Measurements from ENCODE around the gene ZG16.

The ZG16 gene

DNA sequence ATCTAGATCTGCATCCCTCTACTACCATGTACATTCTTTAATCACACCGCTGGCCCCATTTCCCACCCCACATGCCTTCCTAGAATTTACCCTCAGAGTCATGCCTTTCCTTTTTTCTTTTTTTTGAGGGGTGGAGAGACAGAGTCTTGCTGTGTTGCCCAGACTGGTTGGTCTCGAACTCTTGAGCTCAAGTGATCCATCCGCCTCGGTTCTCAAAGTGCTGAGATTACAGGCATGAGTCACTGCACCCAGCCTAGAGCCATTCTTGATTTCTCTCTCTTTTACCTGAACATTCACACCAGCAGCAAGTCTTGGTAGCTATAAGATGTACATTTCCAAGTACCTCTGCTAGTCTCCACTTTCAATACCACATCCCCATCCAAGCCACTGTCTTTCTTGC is 40.0 kb downstream of the ZG16 start:
- in situ Hi-C loops (cut with MboI; ENCODE audit: low sequenced_read_pairs): no loop called here

DNA sequence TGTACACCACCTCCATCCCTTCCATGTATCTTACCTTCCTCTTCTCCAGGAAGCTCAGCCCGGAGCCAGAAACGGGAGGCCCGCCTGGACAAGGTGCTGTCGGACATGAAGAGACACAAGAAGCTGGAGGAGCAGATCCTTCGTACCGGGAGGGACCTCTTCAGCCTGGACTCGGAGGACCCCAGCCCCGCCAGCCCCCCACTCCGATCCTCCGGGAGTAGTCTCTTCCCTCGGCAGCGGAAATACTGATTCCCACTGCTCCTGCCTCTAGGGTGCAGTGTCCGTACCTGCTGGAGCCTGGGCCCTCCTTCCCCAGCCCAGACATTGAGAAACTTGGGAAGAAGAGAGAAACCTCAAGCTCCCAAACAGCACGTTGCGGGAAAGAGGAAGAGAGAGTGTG is 41.5 kb downstream of the ZG16 start:
- in situ Hi-C loops (cut with MboI; ENCODE audit: low sequenced_read_pairs): no loop called here

DNA sequence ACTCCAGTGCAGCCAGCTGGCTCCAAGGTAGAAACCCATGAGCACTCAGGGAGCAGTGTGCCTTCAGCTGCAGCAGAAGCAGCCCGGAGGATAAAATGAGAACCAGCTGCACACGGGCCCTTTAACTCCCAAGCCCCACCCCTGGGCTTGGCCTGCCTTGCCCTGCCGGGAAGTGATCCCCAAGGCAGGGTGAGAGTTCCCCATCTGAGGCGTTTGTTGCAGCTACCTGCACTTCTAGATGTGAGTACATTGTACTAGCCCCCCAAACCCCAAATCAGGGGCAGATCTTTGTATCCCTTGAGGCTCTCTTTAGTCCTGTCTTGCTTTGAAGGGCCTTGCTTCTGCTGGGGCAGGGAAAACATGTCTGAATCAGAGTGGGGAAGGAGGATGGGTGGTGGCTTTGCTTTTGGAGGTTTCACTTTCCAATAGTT is 42.2 kb downstream of the ZG16 start, which contains the start of gene MVP:
MVP (plus strand) TSS at position 192 of the 431 bp plus-strand sequence. CDS start 10,088 bp downstream, outside the sequence.
- in situ Hi-C loops (cut with MboI; ENCODE audit: low sequenced_read_pairs): no loop called here

DNA sequence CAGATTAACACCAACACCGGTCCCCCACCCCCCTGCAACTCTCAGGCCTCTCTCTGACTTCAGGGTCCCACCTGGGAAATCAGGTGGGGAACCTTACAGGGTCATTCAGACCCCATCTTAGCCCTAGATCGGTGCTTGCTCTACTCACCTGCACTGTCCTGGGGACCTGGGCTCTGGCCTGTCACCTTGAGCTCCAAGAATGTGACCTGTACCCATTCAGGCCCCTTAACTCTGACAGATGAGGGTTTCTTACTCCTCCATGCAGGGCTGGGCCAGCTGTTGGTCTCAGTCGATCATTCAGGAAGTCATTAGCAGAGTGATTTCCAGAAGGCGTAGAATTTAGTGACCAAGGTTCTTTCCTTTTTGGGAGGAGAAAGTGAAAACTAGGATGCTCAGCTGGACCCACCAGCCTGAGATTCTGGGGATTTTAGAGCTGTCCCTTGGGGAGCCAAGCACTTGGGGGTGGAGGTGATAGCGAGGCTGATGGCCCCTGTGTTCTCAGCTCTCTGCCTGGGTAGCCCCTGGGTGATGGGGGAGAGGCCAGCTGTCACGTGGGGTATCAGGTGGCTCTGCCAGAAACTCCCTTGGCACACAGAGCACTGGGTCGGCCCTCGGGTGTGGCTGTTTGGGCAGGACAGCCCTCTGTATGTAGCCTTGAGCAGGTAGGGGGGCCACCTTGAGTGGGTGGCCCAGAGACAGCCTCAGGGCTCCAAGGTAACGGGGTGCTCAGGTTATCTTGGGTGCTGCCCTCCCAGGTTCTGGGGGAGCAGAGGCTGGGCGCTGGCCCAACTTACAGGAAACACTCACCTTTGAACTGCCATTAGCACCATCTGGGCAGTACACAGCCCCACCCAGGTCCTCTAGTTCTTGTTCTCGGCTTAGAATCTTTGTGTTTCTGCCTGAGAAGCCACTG is 42.9 kb downstream of the ZG16 start:
- in situ Hi-C loops (cut with MboI; ENCODE audit: low sequenced_read_pairs): no loop called here

DNA sequence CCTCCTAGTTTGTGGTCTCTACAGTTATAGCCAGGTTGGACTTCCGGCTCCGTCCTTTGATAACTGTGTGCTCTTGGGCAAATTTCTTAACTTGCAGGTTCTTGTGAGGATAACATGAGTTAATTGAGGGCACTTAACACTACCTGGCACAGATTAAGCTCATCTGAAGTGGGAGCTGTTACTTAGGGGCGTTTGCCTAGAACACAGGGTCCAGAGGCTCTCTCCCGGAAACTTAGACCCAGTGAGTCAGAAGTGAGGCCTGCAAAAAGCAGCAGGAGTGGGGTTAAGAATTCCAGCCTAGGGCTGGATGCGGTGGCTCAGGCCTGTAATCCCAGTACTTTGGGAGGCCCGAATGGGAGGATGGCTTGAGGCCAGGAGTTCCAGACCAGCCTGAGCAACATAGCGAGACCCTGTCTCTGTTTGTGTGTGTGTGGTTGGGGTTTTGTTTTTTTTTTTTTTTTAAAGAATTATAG is 43.6 kb downstream of the ZG16 start:
- in situ Hi-C loops (cut with MboI; ENCODE audit: low sequenced_read_pairs): no loop called here

DNA sequence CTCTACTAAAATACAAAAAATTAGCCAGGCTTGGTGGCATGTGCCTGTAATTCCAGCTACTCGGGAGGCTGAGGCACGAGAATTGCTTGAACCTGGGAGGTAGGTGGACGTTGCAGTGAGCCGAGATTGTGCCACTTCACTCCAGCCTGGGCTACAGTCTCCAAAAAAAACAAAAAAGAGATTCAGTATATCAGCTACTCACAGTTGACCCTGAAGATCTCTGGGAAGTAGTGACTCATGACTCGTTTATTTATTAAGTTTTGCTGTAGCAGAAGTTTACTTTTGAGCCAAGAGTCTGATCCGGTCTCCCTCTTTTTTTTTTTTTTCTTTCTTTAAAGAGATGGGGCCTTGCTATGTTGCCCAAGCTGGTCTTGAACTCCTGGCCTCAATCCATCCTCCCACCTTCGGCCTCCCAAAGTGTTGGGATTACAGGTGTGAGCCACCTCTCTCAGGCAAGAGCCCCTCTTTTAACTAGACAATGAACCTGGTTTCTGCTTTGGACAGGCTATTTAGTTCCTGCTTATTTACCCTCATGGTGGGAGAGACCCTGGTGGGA is 46.6 kb downstream of the ZG16 start:
- in situ Hi-C loops (cut with MboI; ENCODE audit: low sequenced_read_pairs): no loop called here

DNA sequence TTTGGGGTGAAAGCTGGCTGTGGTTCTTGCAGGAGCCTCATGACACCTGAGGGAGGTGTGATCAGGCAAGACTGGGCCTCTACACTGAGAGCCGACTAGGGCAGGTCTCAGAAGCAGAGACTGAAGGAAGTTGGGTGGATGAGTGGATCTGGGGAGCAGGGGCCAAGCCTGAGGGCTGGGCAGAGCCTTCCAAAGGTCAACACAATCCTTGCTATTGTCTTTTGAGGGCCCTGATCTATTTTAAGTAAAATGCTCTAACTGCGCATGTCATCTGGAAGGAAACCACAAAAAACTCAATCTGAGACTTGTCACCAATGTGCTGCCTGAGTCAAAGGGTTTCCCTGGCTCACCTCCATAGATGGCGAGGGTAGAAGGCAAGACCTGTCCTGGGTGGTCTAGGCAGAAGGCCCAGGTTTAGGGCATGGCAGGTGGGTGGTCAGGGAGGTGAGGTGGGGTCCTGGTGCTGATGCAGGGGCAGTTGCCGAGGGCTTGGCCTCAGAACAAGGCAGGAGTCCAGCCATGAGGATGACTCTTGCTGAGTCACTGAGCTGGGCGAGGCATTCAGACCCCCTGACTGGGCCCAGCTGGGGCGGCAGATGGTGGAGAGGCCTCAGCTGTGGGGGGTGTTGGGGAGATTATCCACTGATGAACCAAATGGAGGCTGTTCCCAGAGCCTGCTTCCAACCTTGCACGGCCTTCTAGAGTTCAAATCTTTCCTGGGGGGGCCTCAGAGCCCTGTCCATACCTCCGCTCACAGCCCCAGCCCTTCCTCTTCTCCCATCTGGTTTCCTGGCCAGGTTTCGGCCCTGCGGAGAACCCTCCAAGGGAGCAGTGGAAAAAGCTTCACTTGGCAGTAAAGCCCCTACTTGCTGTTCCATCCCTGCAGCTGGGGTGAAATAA is 47.3 kb downstream of the ZG16 start:
- in situ Hi-C loops (cut with MboI; ENCODE audit: low sequenced_read_pairs): no loop called here

DNA sequence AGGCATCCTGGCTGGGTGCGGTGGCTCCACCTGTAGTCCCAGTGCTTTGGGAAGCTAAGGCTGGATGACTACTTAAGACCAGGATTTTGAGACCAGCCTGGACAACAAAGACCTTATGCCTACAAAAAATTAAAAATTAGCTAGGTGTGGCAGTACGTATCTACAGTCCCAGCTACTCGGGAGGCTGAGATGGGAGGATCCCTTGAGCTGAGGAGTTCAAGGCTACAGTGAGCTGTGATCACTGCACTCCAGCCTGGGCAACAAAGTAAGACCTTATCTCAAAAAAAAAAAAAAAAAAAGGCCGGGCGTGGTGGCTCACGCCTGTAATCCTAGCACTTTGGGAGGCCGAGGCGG is 48.3 kb downstream of the ZG16 start:
- in situ Hi-C loops (cut with MboI; ENCODE audit: low sequenced_read_pairs): no loop called here

DNA sequence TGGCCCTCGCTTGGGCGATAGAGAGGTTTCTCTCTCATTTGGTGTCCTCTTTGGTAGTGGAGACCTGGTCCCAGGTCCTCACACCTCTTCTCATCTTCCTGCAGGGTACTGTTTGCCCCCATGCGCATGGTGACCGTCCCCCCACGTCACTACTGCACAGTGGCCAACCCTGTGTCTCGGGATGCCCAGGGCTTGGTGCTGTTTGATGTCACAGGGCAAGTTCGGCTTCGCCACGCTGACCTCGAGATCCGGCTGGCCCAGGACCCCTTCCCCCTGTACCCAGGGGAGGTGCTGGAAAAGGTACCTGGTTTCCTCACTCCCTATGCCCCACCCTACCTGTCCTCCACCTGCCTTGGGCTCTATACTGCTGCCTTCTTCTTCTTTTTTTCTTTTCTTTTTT is 52.7 kb downstream of the ZG16 start:
- in situ Hi-C loops (cut with MboI; ENCODE audit: low sequenced_read_pairs): no loop called here

DNA sequence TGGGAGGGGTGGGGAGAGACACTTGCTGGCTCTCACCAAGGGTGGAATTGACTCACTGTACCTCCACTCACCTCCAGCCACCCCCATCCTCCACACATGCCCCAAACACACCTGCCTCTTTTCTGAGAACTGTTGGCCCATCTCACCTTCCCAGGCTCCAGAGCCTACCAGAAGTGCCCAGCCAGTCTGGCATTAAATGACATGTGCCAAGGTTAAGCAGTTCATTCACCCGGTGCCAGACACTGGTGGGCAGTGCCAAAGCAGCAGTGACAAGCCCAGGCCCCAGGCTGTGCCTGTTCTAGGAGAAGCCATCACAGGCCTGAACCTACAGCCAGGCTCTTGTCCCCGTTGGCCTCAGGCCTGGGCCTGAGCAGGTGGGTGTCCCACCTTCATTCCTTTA is 53.4 kb downstream of the ZG16 start:
- in situ Hi-C loops (cut with MboI; ENCODE audit: low sequenced_read_pairs): no loop called here

All from HL-60/S4 (cell line).